HG02763 (cell line): ENCODE results near the gene FGFR1OP2.
A peak's percentile ranks its signal among the peaks of the same experiment; 100 is the strongest.
"Not testable (repeated sequence)": the region's sequence is repeated elsewhere in the genome, so short reads cannot be mapped to it uniquely, and the experiment has no call there.

Experiments used
- ATAC-seq: cut with Tn5 transposase; IDR thresholded peaks from one replicate; pipeline ENCODE4 v1.9.1; 2021; ENCODE audit warnings: mild to moderate bottlenecking, moderate library complexity; ENCODE audit not compliant: unreplicated experiment

Gene FGFR1OP2

GRCh38 chr12:26940516-26941214 lies 2.4 kb downstream of the FGFR1OP2 start:
- no peak for ATAC-seq

GRCh38 chr12:26941215-26941594 lies 2.9 kb downstream of the FGFR1OP2 start:
- ATAC-seq, result no peak

GRCh38 chr12:26948309-26948708 lies 10.0 kb downstream of the FGFR1OP2 start:
- ATAC-seq, result no peak

DNA sequence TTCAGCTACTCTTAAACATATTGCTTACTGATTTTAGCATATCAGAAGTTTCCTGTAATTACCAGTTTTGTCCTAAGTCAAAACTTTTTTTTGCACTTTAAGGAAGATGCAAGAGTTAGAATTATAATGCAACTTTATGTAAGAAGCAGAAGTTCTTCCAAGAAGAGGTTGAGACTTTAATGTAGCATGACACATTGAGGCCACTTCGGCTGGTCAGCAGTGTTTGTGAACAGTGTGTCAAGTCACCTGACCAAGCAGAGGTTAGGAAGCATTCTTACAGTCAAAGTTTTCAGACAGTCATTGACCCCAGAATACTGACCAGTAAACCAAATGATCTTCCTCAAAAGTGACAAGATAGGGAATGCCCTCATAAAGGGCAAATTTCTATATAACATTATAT lies 15.2 kb downstream of the FGFR1OP2 start:
- ATAC-seq, result no peak

DNA sequence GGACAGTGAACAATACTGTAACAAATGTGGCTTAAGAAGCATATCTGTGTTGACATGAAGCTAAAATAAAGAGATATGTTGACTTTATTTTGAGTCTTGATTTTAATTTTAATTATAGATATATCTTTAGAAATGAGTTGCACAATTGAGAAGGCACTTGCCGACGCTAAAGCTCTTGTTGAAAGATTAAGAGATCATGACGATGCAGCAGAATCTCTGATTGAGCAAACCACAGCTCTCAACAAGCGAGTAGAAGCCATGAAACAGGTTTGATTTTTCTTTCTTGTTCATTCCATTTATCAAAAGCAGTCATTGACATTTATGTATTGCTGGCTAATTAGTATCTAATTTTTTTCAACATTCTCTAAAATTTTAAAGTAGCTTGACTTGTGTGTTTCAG lies 15.8 kb downstream of the FGFR1OP2 start:
- no peak for ATAC-seq

DNA sequence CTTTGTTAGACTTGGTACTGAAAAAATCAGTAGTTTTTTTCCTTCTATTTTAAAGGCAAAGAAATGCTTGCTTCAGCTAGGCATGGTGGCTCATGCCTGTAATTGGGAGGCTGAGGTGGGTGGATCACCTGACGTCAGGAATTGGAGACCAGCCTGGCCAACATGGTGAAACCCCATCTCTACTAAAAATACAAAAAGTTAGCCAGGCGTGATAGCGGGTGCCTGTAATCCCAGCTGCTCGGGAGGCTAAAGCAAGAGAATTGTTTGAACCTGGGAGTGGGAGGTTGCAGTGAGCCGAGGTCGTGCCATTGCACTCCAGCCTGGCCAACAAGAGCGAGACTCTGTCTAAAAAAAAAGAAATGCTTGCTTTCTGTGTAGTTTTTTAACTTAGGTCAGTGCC lies 23.1 kb downstream of the FGFR1OP2 start:
- ATAC-seq, result not testable (repeated sequence)

DNA sequence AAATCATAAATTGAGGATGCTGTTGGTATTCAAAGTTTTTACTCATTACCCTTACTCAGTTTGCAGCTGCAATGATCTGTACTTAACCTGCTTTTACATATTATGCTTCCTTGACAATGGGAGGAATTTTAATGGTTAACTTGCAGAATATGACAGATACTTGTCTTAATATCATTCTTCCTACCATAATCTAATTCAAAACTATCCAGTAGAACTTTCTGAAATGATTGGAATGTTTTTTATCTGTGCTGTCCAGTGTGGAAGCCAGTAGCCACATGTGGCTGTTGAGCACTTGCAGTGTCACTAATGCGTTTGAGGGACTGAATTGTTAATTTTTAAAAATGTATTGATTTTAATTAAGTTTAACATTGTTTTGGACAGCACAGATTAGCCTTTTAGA lies 23.5 kb downstream of the FGFR1OP2 start:
- no peak for ATAC-seq

GRCh38 chr12:26963413-26963812 lies 25.1 kb downstream of the FGFR1OP2 start:
- ATAC-seq, result no peak

GRCh38 chr12:26966842-26967241 lies 28.6 kb downstream of the FGFR1OP2 start:
- no peak for ATAC-seq

GRCh38 chr12:26970136-26970535 lies 31.9 kb downstream of the FGFR1OP2 start:
- no peak for ATAC-seq

DNA sequence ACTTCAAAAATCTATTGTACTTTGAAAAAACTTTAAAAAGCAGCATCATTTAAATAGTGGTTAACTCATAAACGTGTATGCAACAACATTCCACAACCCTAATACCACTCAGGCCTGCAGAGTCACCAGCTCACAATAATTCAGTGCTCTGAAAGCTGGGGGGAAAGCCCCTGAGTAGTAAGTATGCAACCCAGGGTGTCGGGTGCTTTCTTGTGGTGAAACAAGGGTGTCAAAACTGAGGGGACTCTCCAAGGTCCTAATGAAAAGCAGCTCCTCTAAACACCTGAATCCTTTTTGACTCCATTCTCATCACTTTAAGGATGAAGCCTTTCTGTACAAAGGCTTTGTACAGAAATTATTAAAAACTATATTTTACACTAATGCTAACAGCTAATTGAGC lies 33.7 kb downstream of the FGFR1OP2 start:
- peak; percentile 93 for ATAC-seq

GRCh38 chr12:26976687-26977086 lies 38.4 kb downstream of the FGFR1OP2 start:
- no peak for ATAC-seq

GRCh38 chr12:26978801-26979200 lies 40.5 kb downstream of the FGFR1OP2 start:
- no peak for ATAC-seq

DNA sequence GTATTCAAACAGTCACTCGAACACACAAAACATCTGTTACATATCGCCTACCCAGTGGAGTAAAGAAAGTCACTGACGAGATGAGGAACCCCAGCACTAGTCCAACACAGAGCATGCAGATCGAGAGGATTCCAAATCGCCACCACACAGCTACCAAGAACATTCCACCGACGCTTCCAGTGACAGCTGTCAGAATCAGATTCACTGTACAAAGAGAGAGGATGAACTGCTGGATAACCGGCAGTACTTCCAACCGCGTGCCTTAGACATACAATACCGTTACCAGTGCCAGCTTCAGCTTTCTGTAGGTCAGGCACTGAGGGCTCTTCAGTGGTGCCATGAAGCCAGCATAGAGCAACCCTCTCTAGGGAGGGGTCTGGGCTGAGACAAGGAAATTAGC lies 41.5 kb downstream of the FGFR1OP2 start:
- ATAC-seq, result no peak

DNA sequence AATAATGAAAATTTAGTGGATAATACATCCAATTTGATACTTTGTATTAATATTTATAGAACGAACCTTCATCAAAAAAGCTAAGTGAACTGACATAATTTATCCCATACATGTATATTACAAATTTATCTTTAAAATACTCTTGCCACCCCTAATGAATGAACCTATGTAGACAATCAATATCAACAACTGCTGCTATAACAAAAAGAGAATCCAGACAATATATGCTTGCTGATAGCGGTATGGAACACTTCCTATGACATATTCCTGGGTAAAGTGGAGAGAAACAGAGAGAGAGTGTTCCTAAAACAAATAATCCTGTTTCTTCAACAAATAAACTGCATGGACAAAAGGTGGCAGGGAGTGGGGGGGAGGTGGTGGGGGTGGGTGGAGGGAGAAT lies 44.6 kb downstream of the FGFR1OP2 start:
- no peak for ATAC-seq

DNA sequence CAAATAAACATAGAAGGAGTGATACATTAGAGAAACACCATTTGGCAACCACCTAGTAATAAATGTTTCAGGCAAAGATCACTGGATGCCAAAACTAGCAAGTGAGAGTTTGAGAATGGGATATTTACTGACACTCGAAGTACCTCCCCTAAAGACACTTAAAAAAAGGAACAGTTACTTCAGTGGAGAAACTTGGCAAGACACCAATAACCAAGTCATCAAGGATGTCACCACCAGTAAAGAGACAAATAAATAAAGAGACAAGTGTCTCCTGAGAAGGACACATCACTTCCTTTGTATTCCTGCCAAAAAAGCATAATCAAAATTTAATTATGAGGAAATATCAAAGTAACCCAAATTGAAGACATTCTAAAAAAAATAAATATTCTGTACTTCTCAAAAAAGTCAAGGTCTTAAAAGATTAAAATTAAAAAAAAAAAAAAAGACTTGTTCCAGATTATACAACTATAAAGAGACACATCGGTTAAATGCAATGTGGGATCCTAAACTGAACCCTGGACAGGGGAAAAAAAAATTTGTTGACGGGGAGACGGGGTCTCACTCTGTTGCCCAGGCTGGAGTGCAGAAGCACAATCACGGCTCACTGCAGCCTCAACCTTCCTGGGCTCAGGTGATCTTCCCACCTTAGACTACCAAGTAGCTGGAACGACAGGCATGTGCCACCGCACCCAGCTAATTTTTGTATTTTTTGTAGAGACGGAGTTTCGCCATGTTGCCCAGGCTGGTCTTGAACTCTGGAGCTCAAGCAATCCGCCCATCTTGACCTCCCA lies 49.6 kb downstream of the FGFR1OP2 start:
- ATAC-seq, result no peak

- no peak for ATAC-seq
Measured at GRCh38 chr12:26988703-26989102, 50.4 kb downstream of the FGFR1OP2 start.

- ATAC-seq, result no peak
Measured at GRCh38 chr12:26989873-26990272, 51.6 kb downstream of the FGFR1OP2 start.

GRCh38 chr12:26991826-26992225 lies 53.6 kb downstream of the FGFR1OP2 start:
- no peak for ATAC-seq

DNA sequence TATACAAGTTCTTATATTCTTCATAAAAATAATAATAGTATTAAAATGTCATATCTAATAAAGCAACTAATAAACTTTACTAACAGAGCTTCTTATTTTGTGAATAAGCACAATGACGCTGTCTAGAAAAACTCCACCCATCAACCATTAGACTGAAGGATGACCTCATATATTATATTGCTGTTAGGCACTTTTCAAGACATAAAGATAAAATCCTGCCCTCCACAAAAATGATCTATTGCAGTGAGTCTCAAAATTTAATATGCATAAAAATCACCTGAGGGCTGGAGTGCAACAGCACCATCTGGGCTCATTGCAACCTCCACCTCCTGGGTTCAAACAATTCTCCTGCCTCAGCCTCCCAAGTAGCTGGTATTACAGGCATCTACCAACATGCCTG lies 55.8 kb downstream of the FGFR1OP2 start:
- ATAC-seq, result no peak

GRCh38 chr12:26995706-26996105 lies 57.4 kb downstream of the FGFR1OP2 start:
- ATAC-seq, result no peak

GRCh38 chr12:26997003-26997402 lies 58.7 kb downstream of the FGFR1OP2 start:
- ATAC-seq, result no peak
